HFF-Myc (cell line): ENCODE measurements around the gene STMN1.

ENCODE experiments used
- DNase-seq: peaks from one replicate; pipeline ENCODE4 v3.0.0-alpha.2; 2011; ENCODE audit warnings: low read depth; ENCODE audit errors: extremely low read depth
- H3K4me3 ChIP-seq: replicated peaks from 2 replicates; pipeline ENCODE4 v1.5.1; 2011; ENCODE audit warnings: low read depth, mild to moderate bottlenecking, control low read depth, low read length
- CTCF ChIP-seq: IDR thresholded peaks from 2 replicates; pipeline ENCODE4 v1.5.1; 2012; ENCODE audit warnings: mild to moderate bottlenecking, low read depth, low read length, control low read depth; ENCODE audit errors: missing control alignments

STMN1 gene

GRCh38 chr1:25875154-25875855 lies 30.9 kb downstream of the STMN1 start, which contains the start of gene PAQR7:
PAQR7 (minus strand) TSS chr1:25875708; CDS start chr1:25863839, 11,869 bp downstream.
- no peak for TF ChIP-seq CTCF
- H3K4me3 ChIP-seq, result peak within 1 kb of the TSS; percentile 61
- no peak for DNase-seq

GRCh38 chr1:25874635-25875153 lies 31.5 kb downstream of the STMN1 start:
- no peak for TF ChIP-seq CTCF
- H3K4me3 ChIP-seq, result peak overlapping the region; percentile 61
- DNase-seq, result no peak

GRCh38 chr1:25874209-25874608 lies 32.0 kb downstream of the STMN1 start:
- TF ChIP-seq CTCF, result no peak
- peak overlapping the region; percentile 61 for H3K4me3 ChIP-seq
- DNase-seq, result no peak

- no peak for TF ChIP-seq CTCF
- H3K4me3 ChIP-seq, result no peak overlapping the region
- DNase-seq, result no peak
Measured at GRCh38 chr1:25873120-25873519, 33.1 kb downstream of the STMN1 start.

GRCh38 chr1:25872713-25873112 lies 33.5 kb downstream of the STMN1 start:
- no peak overlapping the region for H3K4me3 ChIP-seq
- DNase-seq, result no peak
- TF ChIP-seq CTCF, result no peak

GRCh38 chr1:25871704-25872494 lies 34.3 kb downstream of the STMN1 start:
- no peak for TF ChIP-seq CTCF
- H3K4me3 ChIP-seq, result no peak overlapping the region
- DNase-seq, result no peak
